ENCODE results near the gene SLC5A4. TPM values are rescaled to one million over a fixed set of nuclear protein-coding genes. Genes with fewer than 3 reads are reported as not detected.

SLC5A4 gene
- polyA plus RNA-seq, 3 donors, result 0.62 to 1.9 (median 1.6) TPM

Other genes starting within 250 kb of the SLC5A4 start
- gene SLC5A1, start 212.1 kb downstream of the SLC5A4 start, polyA plus RNA-seq (ENCODE audit: insufficient read length in 3 of 3), result under 1 TPM; 0.42 to 0.82 (median 0.53) TPM
- gene C22orf42, start 96.0 kb downstream of the SLC5A4 start, polyA plus RNA-seq (ENCODE audit: insufficient read length in 3 of 3), result not detected
- under 1 TPM; 0.20 to 0.75 (median 0.35) TPM for gene RFPL2, start 50.3 kb downstream of the SLC5A4 start, polyA plus RNA-seq (ENCODE audit: insufficient read length in 3 of 3)
- under 1 TPM in 1 of 3 donors, not detected in 2; 0.18 TPM for gene RFPL3, start 102.5 kb upstream of the SLC5A4 start, polyA plus RNA-seq (ENCODE audit: insufficient read length in 3 of 3)
- gene RTCB, start 156.9 kb upstream of the SLC5A4 start, polyA plus RNA-seq (ENCODE audit: insufficient read length in 3 of 3), result 100 to 1,000 TPM in 2 of 3 donors, 10 to 100 TPM in 1; 98.1 to 111 (median 110) TPM
- not detected for gene BPIFC, start 209.1 kb upstream of the SLC5A4 start, polyA plus RNA-seq (ENCODE audit: insufficient read length in 3 of 3)
- gene FBXO7, start 219.5 kb upstream of the SLC5A4 start, polyA plus RNA-seq (ENCODE audit: insufficient read length in 3 of 3), result 100 to 1,000 TPM; 107 to 118 (median 117) TPM

Measured in renal cortex interstitium (tissue), 3 donors.